Measurements from ENCODE around the gene FAM184A. TPM values are rescaled to one million over a fixed set of nuclear protein-coding genes. Genes with fewer than 3 reads are reported as not detected.
A peak's percentile ranks its signal among the peaks of the same experiment; 100 is the strongest.

Gene FAM184A
- total RNA-seq, 4 donors from 2014 or later: 0.20 to 13.1 (median 2.9) TPM

- Histone ChIP-seq H3K27me3 (peaks cover 3% of the 10 kb centered on the region), H3K4me3 (no peak overlapping the region), H3K27ac (no peak overlapping the region), H3K4me1 (no peaks in the 10 kb centered on the region), H3K36me3 (no peaks in the 10 kb centered on the region), H3K9me3 (peaks cover 4 to 5% of the 10 kb centered on the region in 2 donors)
- TF ChIP-seq CTCF (IDR thresholded peaks at IDR 0.05) (no peak), POLR2AphosphoS5 (IDR thresholded peaks at IDR 0.05) (no peak), POLR2A (IDR thresholded peaks at IDR 0.05) (no peak), EP300 (IDR thresholded peaks at IDR 0.05; ENCODE audit: low read depth) (no peak)
- DNase-seq: no peak
- in situ Hi-C loops (cut with MboI; ENCODE audit: low pct_ligation_motif_present in 1 of 4, low pct_unique_long_range_greater_than_20kb in 1 of 4, low sequenced_read_pairs in 3 of 4) (no loop called here), intact Hi-C loops (cut with DNase I; ENCODE audit: low total_unique reads) (no loop called here)
- WGBS, 2 donors (ENCODE audit: low coverage in 1 of 2): 100% methylated on average over 1 of the region's 1 CpG; no CpG with 5 or more reads in 1 of the 2 donors
Observed at GRCh38 chr6:119084784-119085183, 6.3 kb upstream of the FAM184A start.

GRCh38 chr6:119083007-119083406 lies 4.5 kb upstream of the FAM184A start:
- intact Hi-C loops (cut with DNase I; ENCODE audit: low total_unique reads): no loop called here
- in situ Hi-C loops (cut with MboI; ENCODE audit: low pct_ligation_motif_present in 1 of 4, low pct_unique_long_range_greater_than_20kb in 1 of 4, low sequenced_read_pairs in 3 of 4): no loop called here

GRCh38 chr6:119079283-119079809 lies 882 bp upstream of the FAM184A start:
- no peak for TF ChIP-seq POLR2AphosphoS5 (IDR thresholded peaks at IDR 0.05)
- TF ChIP-seq EP300 (IDR thresholded peaks at IDR 0.05; ENCODE audit: low read depth): no peak
- no peak for TF ChIP-seq POLR2A (IDR thresholded peaks at IDR 0.05)
- TF ChIP-seq CTCF (IDR thresholded peaks at IDR 0.05): no peak
- intact Hi-C loops (cut with DNase I; ENCODE audit: low total_unique reads) (loop anchor here (5.0 kb wide), 1 partner anchor 187 kb away; the partner anchor contains the start of gene ASF1A), in situ Hi-C loops (cut with MboI; ENCODE audit: low pct_ligation_motif_present in 1 of 4, low pct_unique_long_range_greater_than_20kb in 1 of 4, low sequenced_read_pairs in 3 of 4) (no loop called here)
- Histone ChIP-seq H3K27ac (peak overlapping the region; percentile 59 to 84 (median 70)), H3K4me1 (peaks cover 0 to 13% (median 6%) of the 10 kb centered on the region in 4 donors), H3K27me3 (peaks cover 4% of the 10 kb centered on the region), H3K4me3 (peak overlapping the region; percentile 59 to 83 (median 70)), H3K36me3 (no peaks in the 10 kb centered on the region), H3K9me3 (peaks cover 4 to 5% of the 10 kb centered on the region in 2 donors)
- WGBS, 2 donors (ENCODE audit: low coverage in 1 of 2): 15 to 17% methylated on average over 9 of the region's 9 CpGs
- DNase-seq: no peak

More at GRCh38 chr6:119083007-119083406, 4.5 kb upstream of the FAM184A start:
- TF ChIP-seq POLR2AphosphoS5 (IDR thresholded peaks at IDR 0.05) (no peak), CTCF (IDR thresholded peaks at IDR 0.05) (no peak), EP300 (IDR thresholded peaks at IDR 0.05; ENCODE audit: low read depth) (no peak), POLR2A (IDR thresholded peaks at IDR 0.05) (no peak)
- Histone ChIP-seq H3K27ac (no peak overlapping the region), H3K4me1 (peaks cover 0 to 10% (median 4%) of the 10 kb centered on the region in 4 donors), H3K27me3 (peaks cover 4% of the 10 kb centered on the region), H3K9me3 (peaks cover 4 to 5% of the 10 kb centered on the region in 2 donors), H3K36me3 (no peaks in the 10 kb centered on the region), H3K4me3 (no peak overlapping the region)
- WGBS, 2 donors (ENCODE audit: low coverage in 1 of 2): 86 to 95% methylated on average over 2 to 5 of the region's 5 CpGs
- no peak for DNase-seq

GRCh38 chr6:119077643-119078375 lies 655 bp downstream of the FAM184A start:
- DNase-seq: peak; percentile 38
- Histone ChIP-seq H3K36me3 (no peaks in the 10 kb centered on the region), H3K27me3 (peaks cover 4% of the 10 kb centered on the region), H3K9me3 (peaks cover under 1% of the 10 kb centered on the region in 2 donors), H3K4me1 (peaks cover 0 to 13% (median 6%) of the 10 kb centered on the region in 4 donors), H3K4me3 (peak overlapping the region; percentile 59 to 83 (median 70)), H3K27ac (peak overlapping the region; percentile 59 to 84 (median 70))
- peak in 1 of 3 donors; percentile 14 for TF ChIP-seq POLR2AphosphoS5 (IDR thresholded peaks at IDR 0.05)
- TF ChIP-seq EP300 (IDR thresholded peaks at IDR 0.05; ENCODE audit: low read depth): no peak
- TF ChIP-seq CTCF (IDR thresholded peaks at IDR 0.05): peak in 3 of 5 experiments; percentile 10 to 15 (median 13)
- no peak for TF ChIP-seq POLR2A (IDR thresholded peaks at IDR 0.05)
- 4 to 7% methylated on average over 3 to 30 of the region's 43 CpGs for WGBS, 2 donors (ENCODE audit: low coverage in 1 of 2)
- intact Hi-C loops (cut with DNase I; ENCODE audit: low total_unique reads): loop anchor here (5.0 kb wide), 1 partner anchor 186 kb away; the partner anchor contains the start of gene ASF1A
- in situ Hi-C loops (cut with MboI; ENCODE audit: low pct_ligation_motif_present in 1 of 4, low pct_unique_long_range_greater_than_20kb in 1 of 4, low sequenced_read_pairs in 3 of 4): no loop called here
